H9 (cell line): Measurements from ENCODE around the gene FGF12. TPM values are rescaled to one million over a fixed set of nuclear protein-coding genes. Genes with fewer than 3 reads are reported as not detected.

ENCODE experiments used
- DNase-seq: peaks from one replicate; pipeline ENCODE4 v3.0.0-alpha.2; 2017
- H2AFZ ChIP-seq: one replicate; pipeline ENCODE4 v1.6.1; 2013; ENCODE audit warnings: mild to moderate bottlenecking, low read length, control low read depth, moderate library complexity
- H2AK5ac ChIP-seq: 2 replicates; pipeline ENCODE4 v1.6.1; 2013; ENCODE audit warnings: low read length, control low read depth, mixed read lengths; ENCODE audit not compliant: insufficient read length
- H2BK120ac ChIP-seq: one replicate; pipeline ENCODE4 v1.6.1; 2013; ENCODE audit warnings: low read depth, mild to moderate bottlenecking, low read length, control low read depth, inconsistent platforms; ENCODE audit not compliant: poor library complexity, severe bottlenecking
- H2BK12ac ChIP-seq: 2 replicates; pipeline ENCODE4 v1.6.1; 2013; ENCODE audit warnings: low read length, control low read depth, mixed read lengths, low read depth; ENCODE audit not compliant: insufficient read length
- H2BK15ac ChIP-seq: 2 replicates; pipeline ENCODE4 v1.6.1; 2013; ENCODE audit warnings: low read depth, low read length, control low read depth
- H2BK20ac ChIP-seq: one replicate; pipeline ENCODE4 v1.6.1; 2013; ENCODE audit warnings: low read depth, mild to moderate bottlenecking, low read length, control low read depth, inconsistent platforms; ENCODE audit not compliant: poor library complexity, severe bottlenecking
- H2BK5ac ChIP-seq: 2 replicates; pipeline ENCODE4 v1.6.1; 2013; ENCODE audit warnings: low read length, control low read depth, mixed read lengths; ENCODE audit not compliant: insufficient read length
- H3K14ac ChIP-seq: 2 replicates; pipeline ENCODE4 v1.6.1; 2013; ENCODE audit warnings: low read length, control low read depth; ENCODE audit not compliant: insufficient read depth
- H3K18ac ChIP-seq: 2 replicates; pipeline ENCODE4 v1.6.1; 2013; ENCODE audit warnings: low read depth, mild to moderate bottlenecking, mixed read lengths, low read length, control low read depth; ENCODE audit not compliant: insufficient read length
- H3K23ac ChIP-seq: 2 replicates; pipeline ENCODE4 v1.6.1; 2013; ENCODE audit warnings: low read length, control low read depth, mixed read lengths, low read depth; ENCODE audit not compliant: insufficient read length
- H3K23me2 ChIP-seq: 2 replicates; pipeline ENCODE4 v1.6.1; 2013; ENCODE audit warnings: low read depth, mild to moderate bottlenecking, mixed read lengths, low read length, control low read depth; ENCODE audit not compliant: insufficient read length, poor library complexity, severe bottlenecking
- H3K27ac ChIP-seq: 2 replicates; pipeline ENCODE4 v1.5.1; 2013; ENCODE audit warnings: low read length, control low read depth, mixed read lengths, low read depth; ENCODE audit not compliant: insufficient read length
- H3K27me3 ChIP-seq: 2 replicates; pipeline ENCODE4 v1.6.1; 2013; ENCODE audit warnings: low read length, control low read depth, inconsistent platforms; ENCODE audit not compliant: insufficient read depth
- H3K4ac ChIP-seq: 2 replicates; pipeline ENCODE4 v1.6.1; 2013; ENCODE audit warnings: low read depth, mild to moderate bottlenecking, control low read depth, inconsistent platforms, low read length, moderate library complexity
- H3K4me1 ChIP-seq: 2 replicates; pipeline ENCODE4 v1.6.1; 2013; ENCODE audit warnings: low read length, control low read depth, inconsistent platforms; ENCODE audit not compliant: insufficient read depth
- H3K4me2 ChIP-seq: 2 replicates; pipeline ENCODE4 v1.6.1; 2013; ENCODE audit warnings: low read length, control low read depth, mixed read lengths; ENCODE audit not compliant: insufficient read length, insufficient read depth
- H3K56ac ChIP-seq: 2 replicates; pipeline ENCODE4 v1.6.1; 2013; ENCODE audit warnings: low read depth, mild to moderate bottlenecking, mixed read lengths, low read length, control low read depth; ENCODE audit not compliant: insufficient read length
- H3K79me1 ChIP-seq: 2 replicates; pipeline ENCODE4 v1.6.1; 2013; ENCODE audit warnings: low read depth, mild to moderate bottlenecking, moderate library complexity, low read length, control low read depth, inconsistent platforms; ENCODE audit not compliant: insufficient read depth, poor library complexity, severe bottlenecking
- H3K79me2 ChIP-seq: 2 replicates; pipeline ENCODE4 v1.6.1; 2013; ENCODE audit warnings: low read length, control low read depth, inconsistent platforms; ENCODE audit not compliant: insufficient read depth
- H3K9ac ChIP-seq: 2 replicates; pipeline ENCODE4 v1.6.1; 2013; ENCODE audit warnings: low read length, control low read depth, mixed read lengths; ENCODE audit not compliant: insufficient read length; ENCODE audit errors: extremely low read depth
- H3K9me3 ChIP-seq: one replicate; pipeline ENCODE4 v1.6.1; 2013; ENCODE audit warnings: low read depth, low read length, inconsistent platforms; ENCODE audit not compliant: control insufficient read depth
- H3T11ph ChIP-seq: one replicate; pipeline ENCODE4 v1.6.1; 2013; ENCODE audit warnings: mild to moderate bottlenecking, low read length, control low read depth, inconsistent platforms
- H4K20me1 ChIP-seq: one replicate; pipeline ENCODE4 v1.6.1; 2013; ENCODE audit not compliant: control insufficient read depth, insufficient read length, insufficient read depth
- H4K5ac ChIP-seq: 2 replicates; pipeline ENCODE4 v1.6.1; 2013; ENCODE audit warnings: low read depth, mild to moderate bottlenecking, mixed read lengths, low read length, control low read depth; ENCODE audit not compliant: insufficient read length
- H4K8ac ChIP-seq: replicated peaks from 2 replicates; pipeline ENCODE4 v1.6.1; 2013; ENCODE audit warnings: low read length, control low read depth, mixed read lengths, low read depth; ENCODE audit not compliant: insufficient read length
- H4K91ac ChIP-seq: 2 replicates; pipeline ENCODE4 v1.6.1; 2013; ENCODE audit warnings: low read depth, mild to moderate bottlenecking, moderate library complexity, mixed read lengths, low read length, control low read depth; ENCODE audit not compliant: insufficient read length
- H3K27ac Mint-ChIP-seq, 3 experiments: 2 replicates in 2 of 3; 3 replicates in 1 of 3; pipeline ENCODE4 v1.8.0; 2020 to 2021; ENCODE audit warnings: mixed read lengths in 3 of 3, mild to moderate bottlenecking in 1 of 3, moderate library complexity in 1 of 3
- H3K27me3 Mint-ChIP-seq: 2 replicates; pipeline ENCODE4 v1.8.0; 2021; ENCODE audit warnings: low read depth, mild to moderate bottlenecking, moderate library complexity, mixed read lengths
- H3K36me3 Mint-ChIP-seq, 3 experiments: 2 replicates in 2 of 3; 3 replicates in 1 of 3; pipeline ENCODE4 v1.8.0; 2020 to 2021; ENCODE audit warnings: low read depth in 3 of 3, mixed read lengths in 3 of 3; ENCODE audit not compliant: insufficient read depth in 1 of 3
- H3K4me1 Mint-ChIP-seq, 2 experiments: 2 replicates each; pipeline ENCODE4 v1.8.0; 2020; ENCODE audit warnings: mixed read lengths in 2 of 2
- H3K4me3 Mint-ChIP-seq, 2 experiments: 2 replicates in 1 of 2; 3 replicates in 1 of 2; pipeline ENCODE4 v1.8.0; 2020 to 2021; ENCODE audit warnings: mild to moderate bottlenecking in 2 of 2, mixed read lengths in 2 of 2, moderate library complexity in 1 of 2
- H3K9me3 Mint-ChIP-seq, 2 experiments: 2 replicates in 1 of 2; 3 replicates in 1 of 2; pipeline ENCODE4 v1.8.0; 2020; ENCODE audit warnings: mild to moderate bottlenecking in 2 of 2, mixed read lengths in 2 of 2, moderate library complexity in 1 of 2
- WGBS: extraction: QIAGEN DNeasy Blood & Tissue Kit; methylation state at CpG from one replicate; pipeline ENCODE4 v1.1.7; 2013; ENCODE audit warnings: missing lambda C conversion rate, low lambda C conversion rate, mixed read lengths; ENCODE audit not compliant: insufficient read length; ENCODE audit errors: extremely low coverage; 5-methylcytosine and 5-hydroxymethylcytosine counted together
- total RNA-seq: library from RNA; stranded (reverse); gene quantifications from 2 replicates; pipeline ENCODE4 v1.2.1, GENCODE V29; 2021
- TF ChIP-seq, protein P1 (sequence below): fragments of 200-600 bp; sonication (generic); conservative IDR thresholded peaks from 3 replicates; pipeline ENCODE4 v1.8.0; 2021; ENCODE audit warnings: antibody characterized with exemption, mild to moderate bottlenecking

Gene FGF12
- total RNA-seq, 1 experiment from 2014 or later: 5.6 TPM

DNA sequence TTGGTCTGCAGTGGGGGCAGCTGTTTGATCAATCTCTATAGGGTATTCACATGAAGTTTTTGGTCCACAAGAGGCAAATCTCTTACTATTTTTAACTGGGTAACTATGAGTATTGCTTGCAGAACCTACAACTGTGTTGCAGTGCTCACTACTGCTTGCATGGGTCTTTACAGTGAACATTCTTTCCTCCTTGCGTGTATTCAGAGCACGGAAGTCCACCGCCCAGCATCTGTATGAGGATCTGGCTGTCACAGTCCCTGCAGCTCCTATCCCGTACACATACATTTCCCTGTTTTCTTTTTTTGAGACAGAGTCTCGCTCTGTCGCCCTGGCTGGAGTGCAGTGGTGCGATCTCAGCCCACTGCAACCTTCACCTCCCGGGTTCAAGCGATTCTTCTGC lies 449.9 kb downstream of the FGF12 start:
- Histone ChIP-seq H2BK20ac (no peak overlapping the region), H3K79me1 (no peaks in the 10 kb centered on the region), H3K14ac (no peak overlapping the region), H3K23me2 (no peaks in the 10 kb centered on the region), H3K18ac (no peak overlapping the region), H3T11ph (no peak overlapping the region), H2BK12ac (no peak overlapping the region), H2BK120ac (no peak overlapping the region), H4K5ac (no peak overlapping the region), H4K8ac (no peak overlapping the region), H3K4me1 (peaks cover 3% of the 10 kb centered on the region), H2AK5ac (no peak overlapping the region), H3K4ac (no peak overlapping the region), H3K79me2 (no peaks in the 10 kb centered on the region), H3K9me3 (no peaks in the 10 kb centered on the region), H4K20me1 (no peaks in the 10 kb centered on the region), H3K56ac (no peak overlapping the region), H2AFZ (no peak overlapping the region), H3K27ac (no peak overlapping the region), H4K91ac (no peak overlapping the region), H3K9ac (no peak overlapping the region), H3K27me3 (no peaks in the 10 kb centered on the region), H2BK15ac (no peak overlapping the region), H2BK5ac (no peak overlapping the region), H3K4me2 (no peak overlapping the region), H3K23ac (no peak overlapping the region)
- peak overlapping the region in 1 of 3 experiments; percentile 56; a peak in 1 of 7 replicates for H3K27ac Mint-ChIP-seq
- no peaks in the 10 kb centered on the region for H3K27me3 Mint-ChIP-seq
- WGBS: no CpG with 5 or more reads among the region's 9 CpGs
- no peak overlapping the region for H3K4me3 Mint-ChIP-seq
- peaks cover 17% of the 10 kb centered on the region in 2 experiments for H3K4me1 Mint-ChIP-seq
- no peaks in the 10 kb centered on the region for H3K36me3 Mint-ChIP-seq
- no peaks in the 10 kb centered on the region for H3K9me3 Mint-ChIP-seq
- no peak for DNase-seq
- TF ChIP-seq, protein P1, sequence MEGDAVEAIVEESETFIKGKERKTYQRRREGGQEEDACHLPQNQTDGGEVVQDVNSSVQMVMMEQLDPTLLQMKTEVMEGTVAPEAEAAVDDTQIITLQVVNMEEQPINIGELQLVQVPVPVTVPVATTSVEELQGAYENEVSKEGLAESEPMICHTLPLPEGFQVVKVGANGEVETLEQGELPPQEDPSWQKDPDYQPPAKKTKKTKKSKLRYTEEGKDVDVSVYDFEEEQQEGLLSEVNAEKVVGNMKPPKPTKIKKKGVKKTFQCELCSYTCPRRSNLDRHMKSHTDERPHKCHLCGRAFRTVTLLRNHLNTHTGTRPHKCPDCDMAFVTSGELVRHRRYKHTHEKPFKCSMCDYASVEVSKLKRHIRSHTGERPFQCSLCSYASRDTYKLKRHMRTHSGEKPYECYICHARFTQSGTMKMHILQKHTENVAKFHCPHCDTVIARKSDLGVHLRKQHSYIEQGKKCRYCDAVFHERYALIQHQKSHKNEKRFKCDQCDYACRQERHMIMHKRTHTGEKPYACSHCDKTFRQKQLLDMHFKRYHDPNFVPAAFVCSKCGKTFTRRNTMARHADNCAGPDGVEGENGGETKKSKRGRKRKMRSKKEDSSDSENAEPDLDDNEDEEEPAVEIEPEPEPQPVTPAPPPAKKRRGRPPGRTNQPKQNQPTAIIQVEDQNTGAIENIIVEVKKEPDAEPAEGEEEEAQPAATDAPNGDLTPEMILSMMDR: no peak
